GM21723 (cell line): ENCODE results near the gene IFNLR1.
A peak's percentile ranks its signal among the peaks of the same experiment; 100 is the strongest.
"Not testable (repeated sequence)": the region's sequence is repeated elsewhere in the genome, so short reads cannot be mapped to it uniquely, and the experiment has no call there.

ENCODE experiments used
- ATAC-seq: cut with Tn5 transposase; IDR thresholded peaks from one replicate; pipeline ENCODE4 v1.9.1; 2021; ENCODE audit warnings: mild to moderate bottlenecking, moderate library complexity; ENCODE audit not compliant: unreplicated experiment

IFNLR1 gene

DNA sequence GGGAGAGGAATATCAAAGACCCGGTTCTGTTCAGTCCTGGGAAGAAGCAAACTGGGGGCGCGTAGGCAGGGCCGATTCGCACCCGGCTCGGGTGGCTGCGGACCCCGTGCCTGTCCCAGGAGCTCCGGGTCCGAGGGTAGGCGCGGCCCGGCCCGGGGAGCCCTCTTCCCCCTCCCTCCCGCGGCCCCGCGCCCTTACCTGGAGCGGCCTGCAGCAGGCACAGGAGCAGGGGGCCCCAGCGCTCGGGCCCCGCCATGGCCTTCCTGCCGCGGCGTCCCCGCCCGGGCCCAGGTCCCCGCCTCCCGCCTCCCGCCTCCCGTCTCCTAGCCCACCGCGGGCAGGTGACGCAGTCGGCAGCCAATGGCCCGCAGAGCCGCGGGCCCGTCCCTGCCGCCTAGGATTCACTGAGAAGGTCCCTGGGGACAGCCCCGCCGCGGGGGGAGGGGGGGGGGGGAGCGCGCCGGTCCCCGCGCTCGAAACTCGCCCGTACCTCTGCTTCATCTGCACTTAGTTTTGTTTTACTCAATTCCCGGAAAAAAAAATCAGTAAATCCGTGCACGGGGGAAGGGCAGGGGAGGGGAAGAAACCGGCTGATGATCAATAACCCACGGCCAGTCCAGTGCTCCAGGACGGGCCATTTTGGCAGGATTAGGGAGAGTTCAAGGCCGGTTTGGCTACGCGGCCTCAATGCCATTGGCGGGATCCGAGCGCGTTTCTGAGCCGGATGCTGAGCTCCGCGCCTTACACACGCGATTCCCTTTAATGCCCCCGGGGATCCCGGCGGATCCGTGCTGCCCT lies at the start of gene IFNLR1:
Gene IFNLR1, minus strand, starts transcription at position 297 of the 798 bp plus-strand sequence. Its CDS starts 41 bp downstream, at position 256.
- peak; percentile 38 for ATAC-seq

DNA sequence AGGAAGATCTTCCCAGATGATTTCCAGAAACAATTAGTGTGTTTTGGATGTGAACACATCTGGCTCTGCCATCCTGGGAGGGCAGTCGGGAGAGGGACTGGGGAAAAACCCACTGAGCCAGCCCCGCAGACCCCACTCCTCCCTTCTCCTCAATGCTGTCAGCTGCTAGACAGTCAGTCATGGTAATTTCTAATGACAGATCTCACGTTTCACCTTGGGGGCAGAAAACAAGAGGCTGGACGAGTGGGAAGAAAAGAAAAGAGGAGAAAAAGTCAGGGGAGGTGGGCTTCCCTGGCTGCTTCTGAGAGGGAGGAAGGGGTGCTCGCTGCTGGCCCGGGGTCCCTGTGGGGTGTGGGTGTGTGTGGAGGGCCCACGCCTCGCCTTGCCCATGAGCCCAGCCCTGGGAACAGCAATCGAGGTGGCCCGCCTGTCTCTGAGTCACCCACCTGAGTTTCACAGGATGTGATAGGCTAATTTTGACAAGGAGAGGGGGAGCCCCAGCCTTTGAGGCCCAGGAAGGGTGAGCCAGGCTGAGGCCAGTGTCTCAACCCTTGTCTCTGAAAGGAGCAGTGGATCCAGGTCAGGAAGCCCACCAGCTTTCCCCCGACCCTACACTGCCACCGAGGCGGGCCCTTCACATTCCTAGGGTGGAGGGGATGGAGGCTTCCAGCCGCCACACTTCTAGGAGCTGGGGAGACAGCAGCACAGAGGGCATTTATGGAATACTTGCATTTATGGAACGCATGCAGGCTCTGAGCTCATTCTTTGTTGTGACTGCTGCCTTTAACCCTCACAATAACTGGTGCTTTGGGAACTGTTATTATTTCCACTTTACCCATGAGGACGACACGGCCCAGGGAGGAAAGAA lies 49.1 kb upstream of the IFNLR1 start:
- no peak for ATAC-seq

DNA sequence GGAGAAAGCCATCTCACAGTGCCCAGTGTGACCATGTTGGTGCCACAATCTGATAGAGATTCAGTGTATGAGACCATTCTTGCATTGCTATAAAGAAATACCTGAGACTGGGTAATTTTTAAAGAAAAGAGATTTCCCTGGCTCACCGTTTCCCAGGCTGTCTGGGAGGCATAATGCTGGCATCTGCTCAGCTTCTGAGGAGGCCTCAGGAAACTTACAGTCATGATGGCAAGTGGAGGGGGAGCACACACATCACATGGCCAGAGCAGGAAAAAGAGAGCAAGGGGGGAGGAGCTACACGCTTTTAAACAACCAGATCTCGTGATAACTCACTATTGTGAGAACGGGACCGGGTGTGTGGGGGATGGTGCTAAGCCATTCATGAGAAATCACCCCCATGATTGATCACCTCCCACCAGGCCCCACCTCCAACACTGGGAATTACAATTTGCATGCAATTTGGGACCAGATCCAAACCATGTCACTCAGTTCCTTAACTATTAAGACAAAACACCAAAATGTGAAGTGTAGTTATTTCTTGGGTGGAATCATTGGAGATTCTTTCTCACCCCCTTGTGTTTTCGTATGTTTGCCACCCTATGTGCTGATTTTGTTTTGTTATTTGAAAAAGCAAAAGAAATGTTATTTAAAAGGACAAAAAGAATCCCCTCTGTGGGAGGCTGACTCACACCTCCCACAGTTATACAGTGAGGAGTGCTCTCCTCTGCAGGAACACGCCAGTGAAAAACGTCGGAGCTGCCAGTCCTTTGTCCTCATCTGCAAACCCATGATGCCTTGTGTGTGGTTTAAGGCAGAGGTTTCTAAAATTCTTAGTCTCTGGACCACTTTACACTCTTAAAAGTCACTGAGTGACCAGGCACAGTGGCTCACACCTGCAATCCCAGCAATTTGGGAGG lies 46.9 kb upstream of the IFNLR1 start:
- no peak for ATAC-seq

DNA sequence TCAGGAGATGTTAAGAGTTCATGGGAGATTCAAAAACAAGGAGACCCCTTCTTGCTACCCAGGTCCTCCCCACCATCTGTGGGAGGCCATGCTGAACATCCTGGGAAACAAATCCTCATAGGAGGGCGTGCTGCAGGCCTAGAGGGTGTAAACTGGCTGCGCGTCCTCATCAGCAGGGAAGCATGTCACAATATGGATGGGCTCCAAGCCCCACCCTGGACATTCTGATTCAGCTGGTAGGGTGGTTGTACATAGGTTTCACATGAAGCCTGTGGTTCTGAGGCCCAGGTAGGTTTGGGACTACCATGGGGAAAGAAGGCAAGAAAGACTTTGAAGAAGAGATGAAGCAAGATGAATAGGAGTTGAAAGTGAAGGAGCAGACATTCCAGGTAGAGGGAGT lies 44.6 kb upstream of the IFNLR1 start:
- ATAC-seq, result no peak

DNA sequence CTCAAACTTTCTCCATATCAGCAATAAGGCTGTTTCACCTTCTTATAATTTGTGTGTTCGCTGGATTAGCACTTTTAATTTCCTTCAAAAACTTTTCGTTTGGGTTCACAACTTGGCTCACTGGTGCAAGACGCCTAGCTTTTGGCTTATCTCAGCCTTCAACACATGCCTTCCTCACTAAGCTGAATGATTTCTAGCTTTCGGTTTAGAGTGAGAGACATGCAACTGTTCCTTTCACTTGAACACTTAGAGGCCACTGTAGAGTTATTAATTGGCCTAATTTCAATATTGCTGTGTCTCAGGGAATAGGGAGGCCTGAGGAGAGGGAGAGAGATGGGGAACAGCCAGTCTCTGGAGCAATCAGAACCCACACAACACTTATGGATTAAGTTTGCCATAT lies 41.2 kb upstream of the IFNLR1 start:
- peak; percentile 75 for ATAC-seq

DNA sequence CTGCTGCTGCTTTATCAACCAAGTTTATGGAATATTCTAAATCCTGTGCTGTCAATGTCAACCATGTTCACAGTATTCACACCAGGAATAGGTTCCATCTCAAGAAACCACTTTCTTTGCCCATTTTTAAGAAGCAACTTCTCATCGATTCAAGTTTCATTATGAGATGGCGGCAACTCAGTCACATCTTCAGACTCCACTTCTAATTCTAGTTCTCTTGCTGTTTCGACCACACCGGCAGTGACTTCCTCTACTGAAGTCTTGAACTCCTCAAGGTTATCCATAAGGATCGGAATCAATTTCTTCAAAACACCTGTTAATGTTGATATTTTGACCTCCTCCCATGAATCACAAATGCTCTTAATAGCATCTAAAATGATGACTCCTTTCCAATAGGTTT lies 39.7 kb upstream of the IFNLR1 start:
- no peak for ATAC-seq

DNA sequence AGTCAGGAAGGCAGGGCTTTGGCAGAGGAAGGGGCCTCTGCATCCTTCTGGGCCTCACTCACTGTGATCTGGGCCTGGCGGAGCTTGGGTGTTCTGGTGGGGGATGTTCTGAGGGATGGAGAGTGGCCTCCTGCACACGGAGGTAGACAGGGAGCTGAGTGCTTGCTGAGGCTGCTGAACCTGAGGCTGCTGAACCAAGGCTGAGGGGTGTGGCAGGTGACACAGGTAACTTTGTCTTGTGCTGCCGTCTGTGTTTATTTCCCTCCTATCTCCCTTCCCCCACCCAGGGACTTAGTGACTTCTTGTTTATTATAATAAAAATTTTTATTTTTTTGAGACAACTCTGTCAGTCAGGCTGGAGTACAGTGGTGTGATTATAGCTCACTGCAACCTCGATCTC lies 37.7 kb upstream of the IFNLR1 start:
- ATAC-seq, result no peak

DNA sequence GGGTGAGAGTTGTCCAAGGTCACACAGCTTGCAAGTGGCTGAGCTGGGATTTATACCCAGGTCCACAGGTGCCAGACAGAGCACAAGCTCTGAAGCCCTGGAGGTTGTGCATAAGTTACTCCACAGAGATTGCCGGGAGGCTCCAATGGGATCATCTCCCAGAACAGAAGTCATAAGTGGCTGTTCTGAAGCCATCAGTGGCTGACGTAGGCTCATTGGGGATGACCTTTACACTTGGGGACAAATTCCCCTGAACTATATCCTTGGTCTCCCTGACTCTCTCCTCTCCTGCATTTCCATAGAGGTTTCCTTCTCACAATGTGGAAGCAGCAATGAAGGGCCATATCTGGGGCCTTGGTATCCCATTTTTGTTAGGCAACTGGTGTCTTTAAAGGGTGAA lies 37.0 kb upstream of the IFNLR1 start:
- ATAC-seq, result no peak

DNA sequence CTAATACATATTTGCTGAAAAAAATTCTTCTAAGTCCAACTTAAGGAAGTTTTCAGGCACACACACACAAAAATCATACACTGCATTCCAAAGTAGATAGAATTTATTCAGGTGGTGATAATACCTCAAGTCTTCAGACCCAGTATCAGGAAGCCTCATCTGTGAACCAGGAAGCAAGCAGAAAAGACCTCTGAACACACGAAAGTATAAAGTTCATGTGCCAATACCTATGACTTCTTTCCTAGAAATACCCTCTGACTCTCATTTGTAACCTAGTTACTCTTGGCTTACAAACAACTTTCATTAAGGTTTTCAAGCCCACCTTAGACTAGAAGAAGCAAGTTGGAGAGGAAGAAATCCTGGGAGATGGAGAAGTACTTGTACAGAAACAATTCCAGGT lies 35.7 kb upstream of the IFNLR1 start:
- ATAC-seq, result no peak

DNA sequence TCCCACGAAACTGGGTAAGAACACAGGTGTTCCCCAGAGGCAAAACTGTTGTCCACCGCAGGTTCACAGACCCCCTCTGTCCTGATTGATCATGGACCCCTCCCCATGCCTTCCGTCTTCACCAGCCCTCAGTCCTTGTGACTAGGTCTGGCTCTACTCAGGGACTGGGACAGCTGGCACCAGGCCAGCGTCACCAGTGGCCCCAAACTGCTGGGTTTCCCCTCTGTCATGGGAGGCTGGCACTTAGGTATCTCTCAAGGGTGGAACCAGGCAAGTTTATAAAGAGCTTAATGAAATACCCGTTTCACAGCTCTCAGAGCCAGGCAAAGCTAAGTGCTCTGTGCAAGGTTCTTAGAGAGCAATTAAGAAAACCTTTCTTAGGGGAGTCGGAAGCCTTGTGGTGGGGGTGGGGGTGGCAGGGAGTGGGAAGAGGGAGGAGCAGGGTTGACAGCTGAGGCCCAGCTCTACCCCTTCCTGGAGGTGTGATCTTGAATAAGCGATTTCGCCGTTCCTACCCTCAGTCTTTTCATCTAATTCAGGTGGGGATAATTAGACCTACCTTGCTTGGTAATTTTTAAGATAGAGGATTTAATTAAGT lies 35.0 kb upstream of the IFNLR1 start:
- ATAC-seq, result no peak

DNA sequence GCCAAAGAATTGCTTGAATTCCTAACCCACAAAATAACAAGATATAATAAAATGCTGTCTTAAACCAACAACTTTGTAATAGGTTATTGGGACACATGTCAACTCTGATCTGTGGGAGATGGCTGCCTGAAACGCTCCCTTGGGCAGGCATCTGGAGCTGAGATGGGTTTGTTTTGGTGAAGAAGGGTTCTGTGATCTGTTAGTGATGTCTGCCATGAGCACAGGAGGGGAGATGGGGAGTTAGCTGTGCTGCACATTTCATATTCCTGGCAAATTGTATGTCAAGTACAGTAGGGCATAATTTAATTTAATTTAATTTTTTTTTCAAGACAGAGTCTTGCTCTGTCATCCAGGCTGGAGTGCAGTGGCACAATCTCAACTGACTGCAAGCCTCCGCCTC lies 34.2 kb upstream of the IFNLR1 start:
- no peak for ATAC-seq

DNA sequence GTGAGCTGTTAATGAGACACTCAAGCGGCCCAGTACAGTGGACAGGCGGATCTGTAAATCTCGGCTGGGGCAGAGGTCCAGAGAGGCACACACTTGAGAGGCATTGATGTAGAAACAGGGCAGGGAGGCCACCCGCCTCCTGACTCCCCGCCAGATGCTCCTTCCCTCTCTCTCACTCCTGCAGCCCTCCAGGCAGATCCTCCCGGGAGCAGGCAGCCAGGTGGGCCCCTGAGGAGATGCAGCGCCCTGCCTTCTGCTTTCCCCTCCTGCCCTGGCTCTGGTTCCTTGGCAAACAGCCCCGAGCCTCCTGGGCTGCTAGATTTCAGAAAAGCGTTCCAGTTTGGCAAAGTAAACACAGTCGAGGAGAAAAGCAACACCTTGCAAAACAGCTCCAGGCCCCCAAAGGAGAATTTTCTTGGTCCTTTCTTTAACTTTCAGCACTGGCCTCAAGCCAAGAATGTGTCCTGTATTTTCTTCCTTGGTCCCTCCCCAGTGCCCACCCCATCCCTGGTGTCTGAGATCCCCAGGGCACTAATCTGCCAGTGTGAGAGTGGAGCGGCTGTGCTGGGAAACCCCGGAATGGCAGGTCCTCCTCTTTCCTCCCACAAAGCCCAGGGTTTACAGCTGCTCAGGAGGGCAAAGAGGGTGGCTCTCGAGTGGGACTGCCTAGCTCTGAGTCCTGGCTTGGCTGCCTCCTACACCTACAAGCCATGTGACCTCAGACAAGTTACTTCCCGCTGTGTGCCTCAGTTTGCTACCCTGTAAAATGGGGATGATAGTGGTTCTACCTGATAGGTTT lies 29.4 kb upstream of the IFNLR1 start:
- ATAC-seq, result no peak

DNA sequence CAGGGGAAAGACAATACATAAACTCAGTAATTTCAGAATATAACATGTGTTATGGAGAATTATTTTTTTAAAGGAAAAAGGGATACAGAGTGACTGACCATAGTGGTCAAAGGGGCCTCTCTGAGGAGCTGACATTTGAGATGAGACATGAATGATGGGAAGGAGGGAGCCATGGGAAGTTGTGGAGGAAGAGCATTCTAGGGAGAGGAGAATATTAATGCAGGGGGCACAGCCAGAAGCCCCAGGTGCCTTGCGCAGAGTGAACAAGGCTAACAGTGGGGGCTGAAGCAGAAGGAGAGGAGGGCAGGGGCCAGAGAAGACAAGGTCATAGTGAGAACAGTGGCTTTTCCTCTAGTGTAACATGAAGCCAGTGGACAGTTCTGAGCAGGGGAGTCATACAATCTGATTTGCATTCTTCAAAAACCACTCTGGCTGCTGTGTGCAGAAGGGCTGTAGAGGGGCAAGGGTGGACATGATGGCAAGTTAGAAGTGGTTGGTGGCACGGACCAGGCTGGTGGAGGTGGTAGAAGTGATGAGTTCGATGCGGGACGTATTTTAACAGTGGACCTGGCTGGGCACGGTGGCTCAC lies 28.2 kb upstream of the IFNLR1 start:
- ATAC-seq, result no peak

DNA sequence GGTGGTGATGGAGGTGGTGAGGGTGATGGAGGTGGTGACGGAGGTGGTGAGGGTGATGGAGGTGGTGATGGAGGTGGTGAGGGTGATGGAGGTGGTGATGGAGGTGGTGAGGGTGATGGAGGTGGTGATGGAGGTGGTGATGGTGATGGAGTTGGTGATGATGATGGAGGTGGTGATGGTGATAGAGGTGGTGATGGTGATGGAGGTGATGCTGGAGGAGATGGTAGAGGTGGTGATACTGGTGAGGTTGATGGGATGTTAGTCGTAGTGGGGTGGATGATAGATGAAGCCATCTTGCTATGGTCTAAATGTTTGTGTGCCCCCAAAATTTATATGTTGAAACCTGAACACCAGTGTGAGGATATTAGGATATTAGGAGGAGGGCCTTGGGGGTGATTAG lies 25.3 kb upstream of the IFNLR1 start:
- ATAC-seq, result no peak

DNA sequence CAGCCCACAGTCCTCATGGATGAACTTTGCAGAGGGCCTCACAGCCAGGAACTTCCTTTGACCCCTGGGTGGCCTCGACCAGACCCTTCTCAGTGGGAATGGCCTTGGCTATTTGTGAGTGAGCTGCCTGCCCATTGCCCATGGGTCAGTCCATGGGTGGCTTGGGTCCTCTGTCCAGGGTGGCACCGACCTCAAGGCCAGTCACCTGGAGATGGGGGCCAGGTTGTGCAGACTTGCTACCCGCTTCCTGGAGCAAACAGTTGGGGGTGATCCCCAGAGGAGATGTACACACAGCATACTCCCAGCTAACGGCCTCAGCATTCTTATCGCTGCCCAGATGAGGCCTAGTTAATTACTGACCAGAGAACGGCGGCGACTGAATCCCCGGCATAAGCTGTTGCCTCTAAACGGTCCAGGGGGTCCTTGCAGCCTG lies 23.1 kb upstream of the IFNLR1 start:
- ATAC-seq, result no peak

DNA sequence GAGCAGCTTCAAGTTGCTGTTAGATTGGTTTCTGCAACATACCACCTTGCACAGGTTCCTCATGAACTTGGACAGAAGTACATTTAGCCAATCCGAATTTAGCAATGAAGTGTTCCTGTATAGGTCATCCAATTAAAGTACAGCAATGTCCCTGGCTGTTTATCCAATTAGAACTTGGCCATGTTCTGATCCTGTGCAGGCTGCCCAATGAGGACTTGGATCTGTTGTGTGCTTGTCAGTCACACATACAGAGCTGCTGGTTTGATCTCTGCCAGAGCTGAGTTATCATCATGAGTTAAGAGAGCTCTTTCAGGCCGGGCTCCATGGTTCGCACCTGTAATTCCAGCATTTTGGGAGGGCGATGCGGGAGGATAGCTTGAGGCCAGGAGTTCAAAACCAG lies 22.0 kb upstream of the IFNLR1 start:
- ATAC-seq, result no peak

DNA sequence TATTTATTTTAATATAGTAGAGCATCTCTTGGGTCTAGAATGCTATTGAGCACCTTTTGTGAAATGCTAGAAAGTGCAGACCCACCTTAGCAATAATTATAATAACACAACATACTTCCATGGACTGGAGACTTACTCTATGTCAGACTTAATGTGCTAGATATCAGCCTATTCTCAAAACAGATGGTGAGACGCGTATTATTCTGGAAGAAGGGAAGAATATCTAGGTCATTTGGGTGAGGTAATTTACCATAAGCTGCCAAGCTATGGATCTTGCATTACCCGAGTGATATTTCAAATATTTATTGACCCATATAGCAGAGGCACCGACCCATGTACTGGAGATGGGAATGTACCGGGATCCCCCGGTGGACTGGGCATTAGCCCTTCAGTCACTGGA lies 20.6 kb upstream of the IFNLR1 start:
- no peak for ATAC-seq

DNA sequence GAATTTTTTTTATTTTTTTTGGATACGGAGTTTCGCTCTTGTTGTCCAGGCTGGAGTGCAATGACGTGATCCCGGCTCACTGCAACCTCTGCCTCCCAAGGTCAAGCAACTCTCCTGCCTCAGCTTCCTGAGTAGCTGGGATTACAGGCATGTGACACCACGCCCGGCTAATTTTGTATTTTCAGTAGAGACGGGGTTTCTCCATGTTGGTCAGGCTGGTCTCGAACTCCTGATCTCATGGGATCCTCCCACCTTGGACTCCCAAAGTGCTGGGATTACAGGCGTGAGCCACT lies 20.3 kb upstream of the IFNLR1 start:
- ATAC-seq, result not testable (repeated sequence)

DNA sequence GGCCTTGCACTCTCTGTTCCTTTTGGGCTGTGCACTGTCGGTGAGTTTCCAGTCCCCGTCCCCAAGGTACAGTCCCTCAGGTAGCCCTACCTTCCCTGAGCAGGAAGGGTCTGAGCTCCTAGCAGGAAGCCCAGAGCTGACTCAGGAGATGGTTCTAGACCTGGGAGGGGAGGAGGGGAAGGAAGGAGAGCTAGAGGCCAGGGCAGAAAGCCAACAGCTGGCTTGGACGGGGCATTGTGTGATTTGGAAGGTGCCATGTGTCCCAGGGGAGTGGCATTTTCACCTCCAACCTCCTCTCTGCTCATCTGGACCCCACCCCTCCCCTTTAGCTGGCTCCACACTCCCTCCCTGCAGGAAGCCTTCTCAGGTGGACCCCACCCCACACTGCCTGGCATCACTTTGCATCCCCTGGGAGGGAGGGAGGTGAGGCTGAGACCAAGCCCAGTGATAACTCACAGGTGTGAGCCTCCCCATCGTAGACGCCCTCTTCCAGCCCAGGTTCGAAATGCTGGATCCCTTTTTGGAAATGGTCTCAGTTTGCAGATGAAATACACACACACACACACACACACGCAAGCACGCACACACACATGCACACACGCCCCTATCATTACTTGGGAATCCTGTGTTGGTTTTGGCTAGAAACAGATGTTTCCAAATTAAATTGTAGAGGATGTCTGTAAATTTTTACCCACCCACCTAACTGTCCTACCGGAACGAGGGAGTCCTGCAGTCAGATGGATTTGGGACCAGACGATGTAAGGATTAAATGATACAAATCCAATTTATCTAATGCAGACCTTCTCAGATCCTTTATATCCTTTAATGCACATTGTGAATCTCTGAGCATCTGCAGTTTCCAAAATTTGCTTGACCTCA lies 19.7 kb upstream of the IFNLR1 start:
- no peak for ATAC-seq
